NCI-H2081 treated with DMSO at 0.1 percent for 48 hours (cell line): ENCODE results near the gene DHRS7B.
A peak's percentile ranks its signal among the peaks of the same experiment; 100 is the strongest.
"Not testable (repeated sequence)": the region's sequence is repeated elsewhere in the genome, so short reads cannot be mapped to it uniquely, and the experiment has no call there.

Experiments used
- DNase-seq: peaks from one replicate; lab custom pipeline; 2025; lab: John Stamatoyannopoulos, UW

Gene DHRS7B

DNA sequence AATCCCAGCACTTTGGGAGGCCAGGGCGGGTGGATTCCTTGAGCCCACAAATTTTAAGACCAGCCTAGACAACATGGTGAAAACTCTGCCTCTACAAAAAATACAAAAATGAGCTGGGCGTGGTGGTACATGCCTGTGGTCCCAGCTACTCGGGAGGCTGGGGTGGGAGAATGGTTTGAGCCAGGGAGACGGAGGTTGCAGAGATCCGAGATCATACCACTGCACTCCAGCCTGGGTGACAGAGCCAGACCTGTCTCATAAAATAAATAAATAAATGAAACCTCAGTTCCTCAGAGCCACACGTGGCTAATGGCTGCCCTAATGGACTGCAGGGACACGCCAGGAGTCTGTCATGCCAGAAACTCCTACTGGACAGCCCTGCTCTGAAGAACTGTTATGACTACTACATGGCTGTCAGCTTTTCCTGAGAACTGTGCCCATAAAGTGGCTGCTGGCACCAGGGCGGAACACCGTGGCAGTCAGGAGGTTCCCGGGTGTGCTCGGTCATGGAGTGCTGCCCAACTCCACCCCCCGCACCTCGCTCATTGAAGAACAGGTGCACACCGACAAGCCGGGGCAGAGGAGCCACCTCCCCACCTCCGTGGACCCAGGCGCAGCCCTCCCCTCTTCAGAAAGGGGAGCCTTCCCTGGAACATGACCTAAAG lies 82.9 kb downstream of the DHRS7B start:
- no peak for DNase-seq

DNA sequence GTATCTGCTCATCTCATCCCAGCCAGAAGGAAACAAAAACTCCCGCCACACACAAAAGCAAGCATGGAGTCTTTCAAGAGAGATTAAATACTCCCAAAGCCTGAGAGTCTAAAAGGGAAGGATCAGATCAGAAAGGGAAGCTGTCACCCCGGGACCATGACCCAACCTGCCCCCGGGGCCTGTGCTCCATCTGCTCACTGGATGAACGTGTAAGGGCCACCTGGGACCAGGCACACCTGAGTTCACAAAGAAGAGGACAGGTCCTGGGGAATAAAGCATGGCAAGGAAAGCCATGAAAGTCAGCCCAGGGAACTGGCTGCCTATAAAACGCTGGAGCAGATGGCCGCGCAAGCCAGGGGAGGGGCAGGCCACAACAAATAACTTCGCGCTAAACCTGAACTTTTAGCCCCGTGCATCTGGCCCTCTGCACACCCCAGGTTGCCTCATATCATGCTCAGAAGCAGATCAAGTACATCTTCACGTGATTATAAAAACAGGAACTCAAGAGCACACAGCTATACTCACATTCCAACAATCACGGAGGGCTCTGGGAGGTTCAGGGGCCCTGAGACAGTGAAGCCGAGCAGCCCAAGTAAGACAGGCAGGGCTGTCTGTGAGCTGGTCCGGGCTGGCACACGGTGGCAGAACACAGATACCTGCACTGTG lies 83.8 kb downstream of the DHRS7B start:
- DNase-seq, result no peak

DNA sequence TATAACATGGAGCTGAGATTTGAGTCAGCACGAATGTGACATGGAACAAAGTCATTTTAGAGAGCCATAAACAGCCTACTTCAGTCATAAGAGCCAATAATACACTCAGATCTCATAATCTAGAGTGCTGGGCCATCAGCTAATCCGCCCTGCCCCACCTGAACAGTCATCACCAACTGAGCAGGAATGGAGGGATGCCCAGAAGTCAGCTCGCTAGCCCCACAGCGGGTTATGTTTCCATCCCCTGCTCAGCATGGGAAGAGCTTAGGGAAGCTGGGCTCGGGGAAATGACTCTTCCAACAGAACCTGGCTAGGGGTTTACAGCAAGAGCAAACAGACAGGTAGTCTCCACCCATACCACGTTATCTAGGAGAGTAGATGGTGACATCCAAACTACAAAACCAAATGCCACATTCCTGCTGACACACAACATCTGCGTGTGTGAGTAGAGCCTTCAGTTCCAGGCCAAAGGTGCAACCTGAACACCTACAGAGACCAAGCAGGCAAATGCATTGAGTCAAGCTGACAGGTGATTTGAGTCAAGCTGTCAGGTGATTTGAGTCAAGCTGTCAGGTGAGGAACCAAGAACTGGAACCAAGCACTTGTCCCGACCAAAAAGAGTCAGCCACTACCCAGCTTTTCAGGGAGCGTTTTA lies 85.2 kb downstream of the DHRS7B start:
- no peak for DNase-seq

DNA sequence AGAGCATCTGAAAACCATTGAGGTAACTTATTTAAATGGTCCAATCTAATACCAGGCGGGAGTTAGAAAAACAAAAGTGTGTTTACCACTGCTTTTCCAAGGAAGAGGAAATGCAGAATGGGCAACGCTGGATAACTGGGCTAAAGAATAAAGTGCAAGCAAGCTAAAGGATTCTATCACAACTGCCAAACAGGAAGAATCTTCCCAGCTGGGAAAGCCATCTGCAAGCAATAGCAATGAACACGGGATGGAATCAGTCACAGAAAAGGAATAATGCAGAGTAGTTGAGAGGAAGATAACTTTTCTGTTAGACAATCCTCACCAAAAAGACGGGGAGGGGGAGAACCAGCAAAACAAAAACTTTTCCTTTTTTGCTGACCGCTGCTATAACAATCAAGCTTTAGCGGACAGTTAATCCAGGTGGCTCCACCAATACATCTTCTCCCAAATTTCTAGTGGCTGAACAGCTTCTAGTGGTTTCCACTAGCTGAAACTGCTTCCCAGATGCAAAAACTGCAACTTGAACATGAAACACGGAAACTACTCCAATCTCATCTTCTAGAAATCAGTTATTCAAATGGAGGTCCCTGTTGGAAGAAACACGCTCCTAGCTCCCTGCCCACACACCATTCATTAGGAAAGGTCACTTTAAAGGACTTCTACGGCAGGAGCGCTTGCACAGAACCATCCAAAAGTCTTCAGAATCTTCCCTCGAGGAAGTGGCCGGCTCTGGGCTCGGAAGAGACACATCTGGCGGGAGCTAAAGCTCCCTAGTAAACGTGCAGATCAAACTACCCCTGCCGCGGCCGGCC lies 86.3 kb downstream of the DHRS7B start:
- DNase-seq, result no peak

DNA sequence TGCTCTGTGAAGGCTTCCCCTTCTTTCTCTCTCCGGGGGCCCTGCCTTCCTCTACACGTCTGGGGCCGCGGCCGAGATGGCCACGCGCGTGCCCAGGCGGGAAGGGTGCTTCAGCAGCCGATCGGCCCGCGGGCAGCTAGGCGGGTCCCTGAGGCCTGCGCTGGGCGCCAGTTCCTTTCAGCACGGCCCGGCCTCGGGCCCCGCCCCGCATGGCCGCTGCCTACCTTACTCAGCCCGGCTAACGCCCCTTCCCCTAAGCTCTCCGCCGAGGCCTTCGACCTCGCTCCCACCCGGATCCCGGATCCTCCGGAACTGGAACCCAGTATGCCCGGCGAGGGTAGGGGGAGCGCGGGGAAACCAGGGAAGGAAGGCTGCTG lies 86.9 kb downstream of the DHRS7B start:
- no peak for DNase-seq

DNA sequence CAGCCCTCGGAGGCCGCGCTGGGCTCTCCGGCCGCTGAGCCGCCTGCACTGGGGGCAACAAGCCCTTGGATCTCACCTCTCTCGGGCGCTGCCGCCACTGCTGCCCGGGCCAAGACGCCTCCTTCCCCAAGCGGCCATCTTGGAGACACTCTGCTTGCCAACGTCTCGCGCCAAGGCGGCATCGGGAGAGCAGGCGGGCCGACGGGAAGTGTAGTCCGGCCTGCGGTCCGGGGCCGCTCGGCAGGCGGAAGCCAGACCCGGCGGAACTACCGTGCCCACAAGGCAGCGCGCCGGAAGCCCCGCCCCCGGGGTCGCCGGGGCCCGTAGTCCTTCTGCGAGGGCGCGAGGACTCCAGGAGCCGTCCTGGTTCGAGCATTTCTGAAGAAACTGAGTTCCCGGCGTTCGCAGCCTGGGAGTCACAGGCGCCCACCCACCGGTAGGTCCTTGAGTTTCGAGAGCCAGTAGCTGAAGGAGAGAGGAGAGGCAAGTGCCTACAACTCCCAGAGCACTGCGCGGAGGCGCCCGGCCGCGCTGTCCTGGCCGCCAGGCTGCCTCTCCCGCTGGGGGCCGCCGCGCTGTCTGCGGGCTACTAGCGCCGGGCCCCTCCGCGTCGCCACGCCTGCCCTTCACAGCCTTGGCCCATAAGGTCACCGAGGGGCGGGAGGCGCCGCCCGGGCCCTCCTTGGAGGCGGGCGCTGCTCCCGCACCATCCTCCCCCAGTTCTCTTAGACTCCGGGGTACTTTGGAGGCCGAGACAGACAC lies 87.4 kb downstream of the DHRS7B start, which contains the start of gene TMEM11:
TMEM11 (minus strand) TSS at position 147 of the 762 bp plus-strand sequence; CDS start at position 138, 9 bp downstream.
- DNase-seq, result peak; percentile 30

DNA sequence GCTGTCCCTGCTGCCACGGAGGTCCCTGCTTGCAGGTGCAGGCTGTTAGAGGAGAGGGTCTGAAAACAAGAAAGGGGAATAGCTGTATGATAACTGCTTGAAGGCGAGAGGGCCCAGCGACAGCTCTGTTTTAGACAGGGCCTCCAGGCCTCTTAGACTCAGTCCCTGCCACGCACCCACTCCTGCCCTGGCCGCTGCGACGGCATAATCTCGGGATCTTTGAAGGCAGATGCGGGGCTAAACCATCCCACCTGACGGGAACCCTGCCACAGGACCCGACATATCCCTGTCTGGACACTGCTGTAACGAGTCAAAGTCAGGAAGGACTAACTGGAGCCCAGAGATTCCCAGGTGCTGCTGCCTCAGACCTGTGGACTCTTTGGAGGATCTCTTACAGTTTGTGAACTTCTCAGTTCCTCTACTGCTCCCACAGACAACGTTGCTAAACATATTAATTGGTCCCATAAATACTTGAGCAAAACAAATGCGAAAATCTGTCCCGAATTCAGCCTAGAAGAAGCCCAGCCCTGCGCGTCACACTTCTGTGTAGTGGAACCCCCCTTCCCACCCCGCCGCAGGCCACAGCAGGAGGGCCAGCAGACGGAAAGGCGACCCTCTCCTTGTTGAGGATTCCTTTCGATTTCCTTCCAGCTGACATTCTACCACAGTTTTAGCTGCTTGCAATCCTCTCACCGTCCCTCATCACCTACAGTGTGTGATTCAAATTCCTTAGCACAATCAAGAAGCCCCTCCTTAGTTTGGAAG lies 88.2 kb downstream of the DHRS7B start:
- no peak for DNase-seq

DNA sequence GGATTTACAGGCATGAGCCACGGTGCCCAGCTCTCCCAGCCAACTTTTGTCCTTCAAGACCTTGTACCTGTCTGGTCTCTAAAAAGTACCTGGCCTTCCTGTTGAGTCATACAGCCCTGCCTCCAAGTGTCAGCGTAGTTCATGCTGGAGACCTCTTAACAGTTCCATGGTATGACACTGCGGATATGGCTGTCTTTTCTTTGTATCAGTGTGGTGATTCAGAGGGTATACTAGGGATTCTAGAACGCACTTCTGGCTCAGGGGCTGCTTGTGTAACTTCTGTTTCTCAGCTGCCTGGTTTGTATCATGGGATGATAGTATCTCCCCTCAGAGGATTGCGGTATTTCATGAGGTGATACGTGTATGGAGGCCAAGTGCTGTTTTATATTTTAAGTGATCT lies 89.2 kb downstream of the DHRS7B start:
- DNase-seq, result no peak

DNA sequence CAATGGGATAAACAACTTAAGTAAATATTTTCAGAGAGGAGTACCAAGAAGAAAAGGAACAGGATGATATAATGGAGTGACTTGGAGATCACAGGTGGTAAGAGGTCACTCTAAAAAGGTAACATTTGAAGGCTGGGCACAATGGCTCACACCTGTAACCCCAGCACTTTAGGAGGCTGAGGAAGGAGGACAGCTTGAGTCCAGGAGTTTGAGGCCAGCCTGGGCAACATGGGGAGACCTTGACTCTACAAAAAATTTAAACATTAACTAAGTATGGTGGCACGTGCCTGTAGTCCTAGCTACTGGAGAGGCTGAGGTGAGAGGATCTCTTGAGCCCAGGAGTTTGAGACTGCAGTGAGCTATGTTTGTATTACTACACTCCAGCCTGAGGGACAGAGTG lies 90.6 kb downstream of the DHRS7B start:
- DNase-seq, result no peak

DNA sequence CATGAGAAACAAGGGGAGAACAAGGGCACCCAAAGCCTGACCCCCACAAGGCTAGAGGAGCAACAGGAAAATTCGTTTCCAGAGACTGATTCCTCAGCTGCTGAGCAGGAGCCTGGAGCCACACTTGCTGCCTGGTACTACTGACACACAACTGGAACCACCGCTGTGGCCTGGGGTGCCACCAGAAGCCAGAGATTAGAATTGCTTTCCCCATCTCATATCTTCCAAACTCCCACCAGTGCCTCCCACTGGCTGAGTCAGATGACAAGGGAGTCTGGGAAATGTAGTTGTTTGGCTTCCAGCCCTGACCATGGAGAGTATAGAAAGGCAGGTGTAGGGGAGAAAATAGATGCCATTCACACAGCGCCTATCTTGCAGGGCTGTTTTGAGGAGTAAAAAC lies 91.3 kb downstream of the DHRS7B start:
- no peak for DNase-seq

DNA sequence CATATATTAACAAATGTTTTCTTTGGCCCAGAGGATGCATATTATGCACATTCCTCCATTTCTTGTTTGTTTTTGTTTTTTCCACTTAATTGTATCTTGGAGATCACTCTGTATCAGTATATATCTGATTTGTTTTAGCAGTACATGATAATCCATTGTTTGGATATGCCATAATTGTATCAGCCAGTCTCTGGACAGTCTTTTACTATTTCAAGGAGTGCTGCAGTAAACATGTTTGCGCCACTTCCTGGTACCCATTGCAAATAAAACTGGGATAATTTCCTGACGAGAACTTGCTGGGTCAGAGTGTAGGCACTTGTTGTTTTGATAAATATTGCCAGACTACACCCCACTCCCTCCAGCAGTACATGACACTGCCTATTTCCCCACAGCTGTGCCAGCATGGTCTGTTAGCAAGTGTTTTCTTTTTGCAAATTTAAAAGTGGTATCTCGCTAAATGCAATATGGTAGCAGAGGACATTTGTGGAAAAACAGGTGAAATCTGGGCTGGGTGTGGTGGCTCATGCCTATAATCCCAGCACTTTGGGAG lies 92.1 kb downstream of the DHRS7B start:
- DNase-seq, result no peak

DNA sequence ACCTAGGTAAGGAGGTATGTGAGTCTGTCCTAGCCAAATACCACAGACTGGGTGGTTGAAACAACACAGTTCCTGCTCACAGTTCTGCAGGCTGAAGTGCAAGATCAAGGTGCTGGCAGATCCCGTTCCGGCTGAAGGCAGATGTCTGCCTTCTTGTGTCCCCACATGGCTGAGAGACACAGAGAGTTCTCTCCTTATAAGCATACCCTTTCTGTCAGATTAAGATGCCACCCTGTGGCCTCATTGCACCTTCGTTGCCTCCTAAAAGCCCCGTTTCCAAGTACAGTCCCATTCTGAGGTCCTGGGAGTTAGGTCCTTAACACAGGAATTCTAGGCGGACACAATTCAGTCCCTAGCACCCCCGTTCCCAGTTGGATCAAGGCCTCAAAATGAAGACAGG lies 96.3 kb downstream of the DHRS7B start:
- DNase-seq, result no peak

DNA sequence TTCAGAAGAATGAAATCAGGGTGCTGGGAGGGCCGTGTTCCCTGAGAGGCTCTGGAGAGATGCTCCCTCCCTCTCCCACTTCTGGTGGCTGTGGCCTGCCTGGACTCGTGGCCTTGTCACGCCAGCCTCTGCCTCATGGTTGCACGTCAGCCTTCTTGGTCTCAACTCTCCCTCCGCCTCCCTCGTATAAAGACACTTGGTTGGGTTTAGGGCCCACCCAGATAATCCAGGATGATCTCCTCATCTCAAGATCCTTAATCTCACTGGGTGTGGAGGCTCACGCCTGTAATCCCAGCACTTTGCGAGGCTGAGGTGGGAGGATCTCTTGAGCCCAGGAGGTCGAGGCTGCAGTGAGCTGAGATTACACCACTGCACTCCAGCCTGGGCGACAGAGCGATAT lies 100.5 kb downstream of the DHRS7B start:
- DNase-seq, result not testable (repeated sequence)

DNA sequence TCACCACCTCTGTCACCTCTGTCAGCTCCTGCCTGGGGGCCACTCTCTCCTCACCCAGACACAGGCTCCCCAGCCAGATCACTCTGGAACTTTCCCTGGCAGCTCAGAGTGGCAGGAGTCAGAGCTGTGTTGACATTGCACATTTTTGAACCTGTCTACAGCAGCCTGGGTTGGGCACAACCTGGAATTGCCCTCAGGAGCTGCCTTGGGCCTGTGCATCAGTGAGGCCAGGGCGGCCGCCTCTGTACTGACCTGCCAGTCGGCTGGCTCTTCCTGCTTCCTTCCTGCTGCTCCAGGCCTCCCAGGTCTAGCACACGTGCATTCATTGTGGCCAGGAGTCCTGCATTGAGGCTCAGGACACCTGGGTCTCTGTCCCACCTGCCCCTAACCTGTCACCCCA lies 101.3 kb downstream of the DHRS7B start:
- no peak for DNase-seq

DNA sequence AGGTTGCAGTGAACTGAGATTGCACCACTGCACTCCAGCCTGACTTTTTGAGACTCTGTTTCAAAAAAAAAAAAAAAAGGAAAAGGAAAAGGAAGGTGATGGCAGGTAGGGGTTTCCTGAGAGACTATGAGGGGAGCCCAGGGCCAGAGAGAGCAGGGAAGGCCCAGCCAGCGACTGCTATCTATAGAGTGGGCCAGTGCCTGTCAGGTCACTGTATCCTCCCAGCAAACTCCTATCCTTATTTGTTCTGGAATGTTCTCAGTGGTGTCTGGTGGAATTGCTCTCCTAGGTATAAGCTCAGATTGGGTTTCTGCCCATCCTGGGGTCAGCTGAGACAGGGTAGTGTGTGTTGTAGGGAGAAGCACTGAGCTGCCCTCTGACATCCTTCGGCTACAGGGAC lies 102.1 kb downstream of the DHRS7B start:
- DNase-seq, result no peak

DNA sequence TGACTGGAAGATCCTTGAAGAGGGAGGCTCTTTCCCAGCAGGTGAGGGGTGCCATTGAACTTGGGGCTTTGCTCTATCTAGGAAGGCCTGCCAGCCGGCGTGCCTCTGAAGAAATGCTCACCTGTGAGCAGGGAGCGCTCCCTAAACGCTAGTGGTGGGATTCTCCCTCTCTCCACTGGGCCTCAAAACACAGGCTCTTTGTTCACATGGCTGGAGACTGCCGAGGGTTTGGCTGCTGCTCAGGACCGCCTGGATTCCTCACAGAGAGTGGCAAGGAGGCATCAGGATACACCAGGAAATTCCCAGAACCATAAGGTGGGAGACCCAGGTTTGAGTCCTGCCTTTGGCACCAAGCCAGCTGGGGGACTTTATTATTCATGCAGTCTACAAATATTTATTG lies 104.8 kb downstream of the DHRS7B start:
- DNase-seq, result no peak

DNA sequence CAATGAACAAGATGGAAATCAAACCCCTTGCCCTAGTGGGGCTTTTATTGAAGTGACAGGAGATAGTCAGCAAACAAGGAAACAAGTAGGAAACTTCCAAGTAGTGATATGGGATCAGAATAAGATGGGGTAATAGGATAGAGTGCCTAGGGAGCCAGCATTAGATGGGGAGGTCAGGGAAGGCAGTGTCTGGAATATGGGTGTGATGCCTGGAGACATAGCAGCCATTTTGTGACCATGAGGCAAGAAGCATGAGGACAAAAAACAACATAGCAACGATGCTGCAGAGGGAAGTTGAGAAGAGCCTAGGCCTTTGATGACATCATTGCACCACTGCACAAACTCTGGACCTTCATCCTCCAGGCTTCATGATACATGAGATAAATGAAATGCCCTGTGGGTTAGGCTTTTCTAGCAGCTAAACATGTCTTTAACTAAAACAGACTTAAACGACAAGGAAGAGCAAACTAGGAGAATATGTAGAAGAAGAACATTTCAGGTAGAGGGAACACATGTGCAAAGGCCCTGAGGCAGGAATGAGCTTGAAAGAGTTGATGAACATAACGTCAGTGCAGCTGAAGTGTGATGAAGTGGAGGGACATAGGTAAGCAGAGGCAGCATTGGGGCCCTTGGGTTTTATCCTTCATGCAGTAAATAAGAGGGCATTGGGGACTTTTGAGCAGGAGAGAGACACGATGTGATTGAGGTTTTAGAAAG lies 105.4 kb downstream of the DHRS7B start:
- DNase-seq, result no peak

DNA sequence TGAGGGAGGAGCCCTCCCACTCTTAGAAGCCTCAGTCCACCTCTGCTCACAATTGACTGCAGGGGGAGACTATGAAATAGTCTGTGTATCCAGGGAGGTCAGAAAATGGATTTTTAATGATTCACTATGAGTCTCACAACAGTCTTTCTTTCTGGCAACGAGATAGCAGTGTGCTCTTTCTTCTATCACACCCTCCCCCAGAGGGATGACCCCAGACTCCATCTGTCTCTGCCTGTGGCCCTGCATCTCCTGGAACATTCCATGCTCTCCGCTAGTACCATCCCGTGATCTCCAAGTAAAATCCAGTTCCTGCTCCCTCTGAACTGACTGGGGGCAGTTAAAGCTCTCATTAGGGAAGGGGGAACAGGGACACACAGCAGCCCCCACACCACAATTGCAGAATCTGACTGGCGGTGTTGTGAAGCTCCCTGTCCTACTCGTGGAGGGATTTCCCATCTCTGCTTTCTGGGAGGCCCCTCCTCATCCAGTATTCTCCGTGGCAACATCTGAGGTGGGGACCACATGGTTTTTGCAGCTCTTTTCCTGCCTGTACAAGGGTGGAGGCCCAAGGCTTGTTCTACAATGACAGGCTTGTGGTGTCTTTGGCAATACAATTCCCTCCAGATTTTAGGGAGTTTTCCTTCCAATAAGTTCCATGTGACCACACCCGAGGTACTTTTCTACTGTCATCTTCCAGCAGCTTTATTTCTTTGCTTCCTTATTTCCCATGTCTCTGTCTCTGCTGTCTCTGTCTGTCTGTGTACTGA lies 107.0 kb downstream of the DHRS7B start:
- no peak for DNase-seq

DNA sequence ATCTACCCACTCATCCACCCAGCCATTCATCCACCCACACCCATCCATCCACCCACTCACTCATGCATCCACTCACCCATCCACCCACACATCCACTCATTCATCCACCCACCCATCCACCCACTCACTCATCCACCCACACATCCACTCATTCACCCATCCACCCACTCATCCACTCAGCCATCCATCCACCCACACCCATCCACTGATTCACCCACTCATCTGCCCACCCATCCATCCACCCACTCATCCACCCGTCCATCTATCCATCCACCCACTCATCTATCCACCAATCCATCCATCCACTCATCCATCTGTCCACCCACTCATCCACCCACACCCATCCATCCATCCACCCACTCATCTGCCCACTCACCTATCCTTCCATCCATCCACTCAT lies 109.2 kb downstream of the DHRS7B start:
- no peak for DNase-seq
